Muscle layer of colon (tissue), 2 donors: ENCODE results near the gene CROCC2.

ENCODE experiments used
- H3K27ac ChIP-seq: one replicate; pipeline ENCODE4 v1.7.0; 2013; ENCODE audit warnings: low read depth, mild to moderate bottlenecking, low read length, moderate library complexity
- H3K27me3 ChIP-seq, 2 donors: one replicate each; pipeline ENCODE4 v1.7.0; 2013; ENCODE audit warnings: low read length in 2 of 2, mild to moderate bottlenecking in 2 of 2; ENCODE audit not compliant: insufficient read depth in 2 of 2, control insufficient read depth in 1 of 2
- H3K36me3 ChIP-seq: one replicate; pipeline ENCODE4 v1.7.0; 2013; ENCODE audit warnings: mild to moderate bottlenecking, low read length; ENCODE audit not compliant: insufficient read depth
- H3K4me1 ChIP-seq: one replicate; pipeline ENCODE4 v1.7.0; 2013; ENCODE audit warnings: mild to moderate bottlenecking, low read length; ENCODE audit not compliant: insufficient read depth
- H3K4me3 ChIP-seq, 2 donors: one replicate each; pipeline ENCODE4 v1.7.0; 2013; ENCODE audit warnings: low read length in 2 of 2, low read depth in 1 of 2, mild to moderate bottlenecking in 1 of 2, moderate library complexity in 1 of 2
- H3K9ac ChIP-seq: one replicate; pipeline ENCODE4 v1.7.0; 2013; ENCODE audit warnings: low read length
- H3K9me3 ChIP-seq: one replicate; pipeline ENCODE4 v1.7.0; 2013; ENCODE audit warnings: mild to moderate bottlenecking, low read length
- donor health status: abdominal sarcoma.
- donor health status: Adenocarcinoma of cecum.

CROCC2 gene

DNA sequence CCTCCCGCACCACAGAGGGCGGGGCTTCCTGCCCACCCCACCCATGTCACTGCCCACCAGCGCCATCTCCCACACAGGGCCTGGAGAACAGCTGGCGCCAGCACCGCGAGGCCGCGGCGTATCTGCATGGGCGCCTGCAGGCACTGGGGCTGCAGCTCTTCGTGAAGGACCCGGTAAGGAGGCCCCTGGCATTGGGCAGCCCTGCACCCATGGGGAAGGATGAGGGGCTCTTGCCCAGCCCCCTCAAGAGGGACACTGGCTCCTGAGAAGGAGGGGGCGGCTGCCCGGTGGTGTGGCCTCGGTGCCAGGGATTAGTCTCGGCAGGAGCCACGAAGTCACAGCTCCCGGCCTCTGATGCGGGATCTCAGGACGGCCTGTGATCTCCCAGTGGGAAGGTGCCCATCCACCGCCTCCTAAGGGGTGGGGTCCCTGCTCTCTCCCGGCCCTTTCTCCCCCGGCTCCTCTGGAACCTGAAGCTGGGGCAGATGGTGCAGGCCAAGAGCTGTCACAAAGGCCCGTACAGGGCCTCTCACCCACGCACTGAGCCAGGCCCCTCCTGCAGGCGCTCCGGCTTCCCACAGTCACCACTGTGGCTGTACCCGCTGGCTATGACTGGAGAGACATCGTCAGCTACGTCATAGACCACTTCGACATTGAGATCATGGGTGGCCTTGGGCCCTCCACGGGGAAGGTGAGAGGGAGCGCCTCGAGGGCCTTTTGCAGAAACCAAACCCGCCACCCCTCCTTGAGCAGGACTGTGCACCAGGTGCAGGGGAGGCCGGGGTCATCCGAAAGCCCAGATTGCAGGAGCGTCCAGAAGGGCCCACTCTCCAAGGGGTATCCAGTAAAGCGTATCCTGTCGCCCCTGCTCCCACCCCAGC, 28.4 kb upstream of the CROCC2 start:
- Histone ChIP-seq H3K9ac (no peak overlapping the region), H3K9me3 (no peaks in the 10 kb centered on the region), H3K4me3 (no peak overlapping the region), H3K36me3 (no peaks in the 10 kb centered on the region), H3K4me1 (no peaks in the 10 kb centered on the region), H3K27me3 (no peaks in the 10 kb centered on the region), H3K27ac (no peak overlapping the region)

DNA sequence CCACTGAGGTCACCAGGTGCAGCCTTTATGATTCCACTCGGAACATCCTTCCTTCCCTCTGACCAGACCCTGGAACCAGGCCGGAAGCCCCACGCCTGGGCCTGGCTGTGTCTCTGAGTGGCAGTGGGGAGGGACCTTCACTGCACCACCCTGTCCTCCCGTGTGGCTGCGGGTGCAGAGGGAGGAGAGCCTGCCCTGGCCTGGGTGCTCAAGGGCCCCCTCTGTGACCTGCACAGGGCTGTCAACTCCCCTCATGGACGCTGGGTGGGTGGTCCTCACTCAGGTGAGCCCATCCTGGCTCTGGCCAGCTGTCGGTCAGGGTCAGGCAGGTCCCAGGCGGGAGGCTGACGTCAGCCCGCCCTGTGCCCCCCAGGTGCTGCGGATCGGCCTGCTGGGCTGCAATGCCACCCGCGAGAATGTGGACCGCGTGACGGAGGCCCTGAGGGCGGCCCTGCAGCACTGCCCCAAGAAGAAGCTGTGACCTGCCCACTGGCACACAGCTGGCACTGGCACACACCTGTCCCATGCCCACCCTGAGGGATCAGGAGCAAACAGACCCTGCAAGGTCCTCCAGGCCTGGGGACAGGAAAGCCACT, 27.7 kb upstream of the CROCC2 start:
- Histone ChIP-seq H3K27me3 (no peaks in the 10 kb centered on the region), H3K36me3 (no peaks in the 10 kb centered on the region), H3K4me3 (no peak overlapping the region), H3K27ac (no peak overlapping the region), H3K9me3 (no peaks in the 10 kb centered on the region), H3K4me1 (no peaks in the 10 kb centered on the region), H3K9ac (no peak overlapping the region)

DNA sequence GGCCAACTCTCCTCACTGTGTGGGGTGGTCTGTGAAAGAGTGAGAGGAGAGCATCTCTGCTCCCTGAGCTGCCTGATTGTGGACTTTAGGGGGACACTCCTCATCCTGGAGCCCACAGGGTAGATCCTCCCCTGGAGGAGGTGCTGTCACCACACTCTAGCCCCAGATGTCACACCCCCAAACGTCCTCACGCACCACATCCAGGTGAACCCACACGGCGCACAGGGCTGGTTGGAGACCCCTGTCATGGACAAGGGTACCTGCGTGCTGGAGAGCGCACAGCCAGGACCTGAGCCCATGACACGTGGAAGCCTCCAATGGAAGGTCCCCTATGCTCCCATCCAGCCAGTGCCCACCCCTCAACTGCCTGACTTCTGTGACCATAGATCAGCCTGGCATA, 27.0 kb upstream of the CROCC2 start:
- no peaks in the 10 kb centered on the region for H3K9me3 ChIP-seq
- H3K4me1 ChIP-seq, result no peaks in the 10 kb centered on the region
- H3K9ac ChIP-seq, result no peak overlapping the region
- no peak overlapping the region for H3K27ac ChIP-seq
- H3K36me3 ChIP-seq, result no peaks in the 10 kb centered on the region
- no peaks in the 10 kb centered on the region for H3K27me3 ChIP-seq
- no peak overlapping the region for H3K4me3 ChIP-seq

DNA sequence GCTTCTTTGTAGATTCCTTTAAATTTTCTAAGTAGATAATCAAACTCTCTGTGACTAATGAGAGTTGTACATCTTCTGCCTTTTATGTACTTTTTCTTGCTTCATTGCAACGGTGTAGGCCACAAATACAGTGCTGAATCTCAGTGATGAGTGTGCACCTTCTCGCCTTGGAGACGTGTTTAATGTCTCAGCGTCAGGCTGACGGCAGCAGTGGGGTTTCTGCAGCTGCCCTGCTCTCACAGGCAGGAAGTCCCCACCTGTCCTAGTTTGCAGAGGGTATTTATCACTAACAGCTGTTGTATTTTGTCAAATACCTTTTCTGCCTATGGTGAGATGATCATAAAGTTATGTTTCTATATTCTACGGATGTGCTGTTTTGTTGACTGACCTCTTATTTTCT, 24.2 kb upstream of the CROCC2 start:
- Histone ChIP-seq H3K27ac (no peak overlapping the region), H3K9ac (no peak overlapping the region), H3K36me3 (no peaks in the 10 kb centered on the region), H3K4me1 (no peaks in the 10 kb centered on the region), H3K27me3 (no peaks in the 10 kb centered on the region), H3K9me3 (no peaks in the 10 kb centered on the region), H3K4me3 (no peak overlapping the region)

DNA sequence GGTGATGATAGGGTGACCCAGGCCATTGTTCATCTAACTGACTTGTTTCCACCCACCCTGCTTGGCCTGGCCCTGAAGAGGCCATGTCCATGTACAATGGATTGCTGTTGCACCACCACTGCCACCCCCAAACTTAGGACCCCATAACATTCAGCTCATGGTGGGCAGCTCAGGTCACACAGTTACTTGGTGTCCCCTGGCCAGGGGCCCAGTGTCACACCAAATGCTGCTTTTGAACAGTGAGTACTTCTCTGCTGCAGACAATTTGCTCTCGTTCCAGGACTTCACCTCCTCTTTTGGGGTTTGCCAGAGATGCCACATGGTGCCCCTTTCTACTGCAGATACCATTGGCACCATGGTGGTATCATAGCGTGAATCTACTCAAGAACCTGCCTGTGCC, 21.9 kb upstream of the CROCC2 start:
- Histone ChIP-seq H3K27ac (no peak overlapping the region), H3K4me3 (no peak overlapping the region), H3K4me1 (no peaks in the 10 kb centered on the region), H3K27me3 (no peaks in the 10 kb centered on the region), H3K36me3 (no peaks in the 10 kb centered on the region), H3K9ac (no peak overlapping the region), H3K9me3 (no peaks in the 10 kb centered on the region)

DNA sequence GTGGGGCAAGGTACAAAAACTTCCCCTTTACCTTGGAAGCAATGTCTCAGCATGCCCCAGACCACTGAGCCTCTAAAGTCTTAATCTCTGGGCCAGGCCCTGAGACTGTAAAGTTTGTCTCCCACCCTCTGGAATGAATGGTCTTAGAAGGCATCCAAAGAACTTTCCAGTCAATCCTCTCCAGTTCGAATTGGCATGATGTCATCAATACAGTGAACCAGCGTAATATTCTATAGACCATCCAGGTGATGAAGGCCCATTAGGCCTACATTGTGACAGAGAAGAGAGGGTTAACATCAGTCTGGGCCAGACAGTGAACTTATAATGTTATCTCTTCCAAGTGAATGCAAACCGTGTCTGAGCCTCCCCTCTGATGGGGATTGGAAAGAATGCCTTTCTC, 21.4 kb upstream of the CROCC2 start:
- H3K27me3 ChIP-seq, result no peaks in the 10 kb centered on the region
- no peaks in the 10 kb centered on the region for H3K9me3 ChIP-seq
- H3K4me1 ChIP-seq, result no peaks in the 10 kb centered on the region
- H3K9ac ChIP-seq, result no peak overlapping the region
- H3K4me3 ChIP-seq, result no peak overlapping the region
- no peak overlapping the region for H3K27ac ChIP-seq
- no peaks in the 10 kb centered on the region for H3K36me3 ChIP-seq

DNA sequence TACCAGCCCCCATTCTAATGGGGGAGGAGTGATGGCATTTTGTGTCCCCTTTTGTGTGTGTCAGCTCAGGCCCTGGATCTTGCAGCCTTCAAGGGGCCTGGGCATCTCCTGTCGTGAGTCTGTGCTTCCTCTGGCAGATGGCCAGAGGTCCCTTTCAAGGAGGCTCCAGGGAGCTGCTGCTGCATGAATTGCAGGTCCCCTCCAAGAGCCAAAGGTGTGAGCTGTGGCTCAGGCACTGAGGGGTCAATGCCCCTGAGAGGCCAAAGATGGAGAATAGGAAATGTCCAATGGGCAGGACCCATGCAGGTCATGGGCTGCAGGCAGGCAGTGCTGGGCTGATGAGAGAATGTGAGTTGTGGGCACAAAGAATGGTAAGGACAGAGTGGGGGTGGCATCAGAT, 20.6 kb upstream of the CROCC2 start:
- Histone ChIP-seq H3K4me3 (no peak overlapping the region), H3K4me1 (no peaks in the 10 kb centered on the region), H3K27ac (no peak overlapping the region), H3K9me3 (no peaks in the 10 kb centered on the region), H3K27me3 (no peaks in the 10 kb centered on the region), H3K36me3 (no peaks in the 10 kb centered on the region), H3K9ac (no peak overlapping the region)

DNA sequence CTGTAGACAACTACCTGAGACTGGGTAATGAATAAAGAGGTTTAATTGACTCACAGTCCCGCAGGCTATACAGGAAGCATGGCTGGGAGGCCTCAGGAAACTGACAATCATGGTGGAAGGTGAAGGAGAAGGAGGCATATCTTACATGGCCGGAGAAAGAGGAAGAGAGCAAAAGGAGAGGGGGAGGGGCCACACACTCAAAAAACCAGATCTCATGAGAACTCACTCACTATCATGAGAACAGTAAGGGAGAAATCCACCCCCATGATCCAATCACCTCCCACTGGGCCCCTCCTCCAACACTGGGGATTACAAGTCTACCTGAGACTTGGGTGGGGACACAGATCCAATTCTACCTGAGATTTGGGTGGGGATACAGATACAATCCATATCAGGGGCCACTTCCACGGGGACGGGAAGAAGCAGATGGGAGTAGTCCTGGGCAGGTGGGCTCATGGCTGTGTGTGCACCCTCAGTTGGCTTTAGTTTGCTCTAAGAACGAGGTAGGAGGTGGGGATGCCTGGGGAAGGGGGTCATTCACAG, 20.0 kb upstream of the CROCC2 start:
- H3K4me1 ChIP-seq, result no peaks in the 10 kb centered on the region
- no peaks in the 10 kb centered on the region for H3K27me3 ChIP-seq
- no peak overlapping the region for H3K9ac ChIP-seq
- no peaks in the 10 kb centered on the region for H3K9me3 ChIP-seq
- no peak overlapping the region for H3K4me3 ChIP-seq
- no peaks in the 10 kb centered on the region for H3K36me3 ChIP-seq
- H3K27ac ChIP-seq, result no peak overlapping the region

DNA sequence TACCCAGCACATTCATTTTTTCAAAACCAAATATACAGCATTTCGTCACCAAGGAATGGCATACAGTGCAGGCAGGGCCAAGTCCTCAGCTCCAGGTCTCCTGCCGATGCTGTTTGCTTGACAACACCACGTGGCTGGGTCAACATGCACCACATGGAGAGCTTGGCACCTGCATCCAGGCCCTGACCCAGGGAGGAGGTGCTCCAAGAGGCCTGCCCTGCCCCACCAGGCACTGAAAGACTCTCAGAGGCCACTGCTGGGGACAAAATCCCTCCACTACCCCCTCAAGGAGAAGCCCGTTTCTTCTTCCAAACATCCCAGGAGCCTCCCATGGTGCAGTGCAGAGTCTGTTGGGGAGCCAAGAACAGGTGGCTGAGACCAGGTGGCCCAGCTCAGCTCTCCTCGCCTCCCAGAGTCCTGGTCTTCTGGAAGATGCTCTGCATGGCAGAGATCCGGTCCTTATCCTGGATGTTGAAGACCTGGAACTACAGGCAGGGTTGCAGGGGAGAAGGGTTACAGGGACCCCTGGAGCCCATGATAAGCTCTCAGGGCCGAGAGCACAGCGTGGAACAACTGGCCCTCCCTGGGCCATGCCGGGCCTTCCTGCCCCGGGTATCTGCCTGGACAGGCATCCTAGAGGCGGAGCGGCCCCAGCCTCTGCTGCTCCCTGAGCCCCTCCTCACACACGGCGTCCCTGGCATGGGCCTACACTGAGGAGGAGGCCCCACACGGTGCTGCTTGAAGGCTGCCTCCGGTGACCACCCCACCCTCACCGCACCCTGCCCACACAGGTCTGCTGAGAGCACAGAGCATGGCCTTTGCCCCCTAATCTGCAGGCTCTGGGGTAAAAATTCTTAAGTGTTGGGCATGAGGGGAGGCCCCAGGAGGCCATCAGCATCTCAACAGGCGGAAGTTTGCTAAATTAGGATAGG, 19.2 kb upstream of the CROCC2 start:
- Histone ChIP-seq H3K27ac (no peak overlapping the region), H3K27me3 (no peaks in the 10 kb centered on the region), H3K9me3 (no peaks in the 10 kb centered on the region), H3K4me3 (no peak overlapping the region), H3K9ac (no peak overlapping the region), H3K36me3 (no peaks in the 10 kb centered on the region), H3K4me1 (no peaks in the 10 kb centered on the region)

DNA sequence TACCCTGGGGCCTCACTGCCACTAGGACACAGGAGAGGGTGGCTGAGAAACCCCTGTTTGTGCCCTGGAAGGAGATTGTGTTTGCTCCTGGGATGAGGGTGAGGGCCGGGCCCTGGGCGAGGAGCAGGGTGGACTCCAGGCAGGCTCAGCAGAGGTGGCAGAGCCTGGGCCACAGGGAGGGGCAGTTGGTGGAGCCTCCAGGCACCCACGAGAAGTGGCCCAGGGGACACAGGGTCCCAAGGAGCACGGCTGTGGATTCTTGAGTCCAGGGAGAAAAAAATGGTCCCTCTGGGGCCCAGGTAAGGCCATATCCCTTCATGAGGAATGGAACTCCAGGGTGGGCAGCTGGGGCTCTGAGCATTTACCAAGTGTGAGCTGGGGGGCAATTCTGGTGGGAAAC, 18.5 kb upstream of the CROCC2 start:
- Histone ChIP-seq H3K27me3 (no peaks in the 10 kb centered on the region), H3K4me1 (no peaks in the 10 kb centered on the region), H3K9me3 (no peaks in the 10 kb centered on the region), H3K4me3 (no peak overlapping the region), H3K9ac (no peak overlapping the region), H3K27ac (no peak overlapping the region), H3K36me3 (no peaks in the 10 kb centered on the region)
